DMS53 treated with DMSO at 0.1 percent for 48 hours (cell line): ENCODE data around the gene CATSPERE.
"Not testable (repeated sequence)": the region's sequence is repeated elsewhere in the genome, so short reads cannot be mapped to it uniquely, and the experiment has no call there.

ENCODE experiments used
- DNase-seq: peaks from one replicate; lab custom pipeline; 2025; ENCODE audit not compliant: unreplicated experiment; lab: John Stamatoyannopoulos, UW

The CATSPERE gene

GRCh38 chr1:244448279-244449036 is 12.6 kb upstream of the CATSPERE start:
- DNase-seq = no peak

- DNase-seq = no peak
Observed at GRCh38 chr1:244449936-244450508, 11.1 kb upstream of the CATSPERE start.

- no peak for DNase-seq
Observed at GRCh38 chr1:244450597-244451538, 10.2 kb upstream of the CATSPERE start.

GRCh38 chr1:244451539-244451950 is 9.5 kb upstream of the CATSPERE start, which contains the start of gene ADSS2:
Gene ADSS2, minus strand, starts transcription at chr1:244451909. Its CDS starts 92 bp downstream, at chr1:244451817.
- DNase-seq = no peak

- DNase-seq = peak; percentile 96
Observed at GRCh38 chr1:244451951-244452795, 8.9 kb upstream of the CATSPERE start.

GRCh38 chr1:244454412-244454811 is 6.7 kb upstream of the CATSPERE start:
- no peak for DNase-seq

GRCh38 chr1:244456586-244456985 is 4.5 kb upstream of the CATSPERE start:
- no peak for DNase-seq

GRCh38 chr1:244458781-244459180 is 2.3 kb upstream of the CATSPERE start:
- DNase-seq = no peak

- DNase-seq = peak; percentile 17
Observed at GRCh38 chr1:244460197-244460596, 876 bp upstream of the CATSPERE start.

- no peak for DNase-seq
Observed at GRCh38 chr1:244466724-244467123, 5.7 kb downstream of the CATSPERE start.

GRCh38 chr1:244473059-244473605 is 12.1 kb downstream of the CATSPERE start:
- DNase-seq = no peak

GRCh38 chr1:244484971-244485370 is 23.9 kb downstream of the CATSPERE start:
- DNase-seq = not testable (repeated sequence)

GRCh38 chr1:244494653-244495052 is 33.6 kb downstream of the CATSPERE start:
- no peak for DNase-seq

- DNase-seq = no peak
Observed at GRCh38 chr1:244496186-244496585, 35.1 kb downstream of the CATSPERE start.

GRCh38 chr1:244497805-244498204 is 36.7 kb downstream of the CATSPERE start:
- DNase-seq = no peak

GRCh38 chr1:244499484-244499883 is 38.4 kb downstream of the CATSPERE start:
- not testable (repeated sequence) for DNase-seq

GRCh38 chr1:244500515-244500914 is 39.4 kb downstream of the CATSPERE start:
- not testable (repeated sequence) for DNase-seq

- DNase-seq = no peak
Observed at GRCh38 chr1:244502630-244503029, 41.6 kb downstream of the CATSPERE start.

- DNase-seq = no peak
Observed at GRCh38 chr1:244513493-244513892, 52.4 kb downstream of the CATSPERE start.

GRCh38 chr1:244515680-244516079 is 54.6 kb downstream of the CATSPERE start:
- no peak for DNase-seq
